ENCODE measurements around the gene DDI2. TPM values are rescaled to one million over a fixed set of nuclear protein-coding genes. Genes with fewer than 3 reads are reported as not detected.

The DDI2 gene
- polyA plus RNA-seq, 1 donor from 2014 or later: 3.8 TPM

DNA sequence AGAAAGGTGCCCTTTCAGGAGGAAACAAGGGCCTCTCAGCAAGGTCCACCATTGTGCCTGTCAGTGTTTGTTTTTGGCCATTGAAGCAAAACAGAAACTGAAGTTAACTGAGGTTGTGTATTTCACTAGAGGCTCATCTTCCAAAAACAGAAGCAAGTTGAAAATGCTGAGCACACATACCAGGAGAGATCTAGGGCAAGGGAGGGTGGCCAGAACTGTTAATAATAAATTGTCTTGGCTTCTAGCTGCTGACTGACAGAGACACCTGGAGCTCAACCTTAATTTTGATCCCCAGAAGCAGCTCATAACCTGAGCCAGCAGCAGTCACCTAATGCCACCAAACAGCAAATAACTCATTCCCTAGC is 37.6 kb upstream of the DDI2 start:
- Histone ChIP-seq H3K27me3 (ENCODE audit: insufficient read depth, low read depth, low read length) (peaks cover 4% of the 10 kb centered on the region), H3K9me3 (ENCODE audit: low read length) (no peaks in the 10 kb centered on the region), H3K9ac (ENCODE audit: low read length) (no peak overlapping the region), H3K36me3 (ENCODE audit: insufficient read depth, low read length) (peaks cover 5% of the 10 kb centered on the region), H3K9me2 (ENCODE audit: insufficient read depth, low read length) (no peaks in the 10 kb centered on the region), H4K20me1 (ENCODE audit: insufficient read depth) (no peaks in the 10 kb centered on the region), H3K27ac (ENCODE audit: low read length) (no peak overlapping the region), H3F3A (ENCODE audit: insufficient read depth, low read length, poor library complexity, severe bottlenecking) (no peaks in the 10 kb centered on the region), H3K79me2 (replicated peaks; ENCODE audit: insufficient read depth, low read length) (no peaks in the 10 kb centered on the region), H3K4me3 (ENCODE audit: low read length) (no peak overlapping the region), H3K4me2 (ENCODE audit: low read length) (no peak overlapping the region), H2AFZ (ENCODE audit: low read depth, low read length) (no peak overlapping the region)
- TF ChIP-seq TAF1 (IDR thresholded peaks at IDR 0.05; ENCODE audit: low read depth): no peak
- TF ChIP-seq, protein P1, sequence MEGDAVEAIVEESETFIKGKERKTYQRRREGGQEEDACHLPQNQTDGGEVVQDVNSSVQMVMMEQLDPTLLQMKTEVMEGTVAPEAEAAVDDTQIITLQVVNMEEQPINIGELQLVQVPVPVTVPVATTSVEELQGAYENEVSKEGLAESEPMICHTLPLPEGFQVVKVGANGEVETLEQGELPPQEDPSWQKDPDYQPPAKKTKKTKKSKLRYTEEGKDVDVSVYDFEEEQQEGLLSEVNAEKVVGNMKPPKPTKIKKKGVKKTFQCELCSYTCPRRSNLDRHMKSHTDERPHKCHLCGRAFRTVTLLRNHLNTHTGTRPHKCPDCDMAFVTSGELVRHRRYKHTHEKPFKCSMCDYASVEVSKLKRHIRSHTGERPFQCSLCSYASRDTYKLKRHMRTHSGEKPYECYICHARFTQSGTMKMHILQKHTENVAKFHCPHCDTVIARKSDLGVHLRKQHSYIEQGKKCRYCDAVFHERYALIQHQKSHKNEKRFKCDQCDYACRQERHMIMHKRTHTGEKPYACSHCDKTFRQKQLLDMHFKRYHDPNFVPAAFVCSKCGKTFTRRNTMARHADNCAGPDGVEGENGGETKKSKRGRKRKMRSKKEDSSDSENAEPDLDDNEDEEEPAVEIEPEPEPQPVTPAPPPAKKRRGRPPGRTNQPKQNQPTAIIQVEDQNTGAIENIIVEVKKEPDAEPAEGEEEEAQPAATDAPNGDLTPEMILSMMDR (IDR thresholded peaks at IDR 0.05; ENCODE audit: poor library complexity, severe bottlenecking): no peak
- TF ChIP-seq, protein P2, sequence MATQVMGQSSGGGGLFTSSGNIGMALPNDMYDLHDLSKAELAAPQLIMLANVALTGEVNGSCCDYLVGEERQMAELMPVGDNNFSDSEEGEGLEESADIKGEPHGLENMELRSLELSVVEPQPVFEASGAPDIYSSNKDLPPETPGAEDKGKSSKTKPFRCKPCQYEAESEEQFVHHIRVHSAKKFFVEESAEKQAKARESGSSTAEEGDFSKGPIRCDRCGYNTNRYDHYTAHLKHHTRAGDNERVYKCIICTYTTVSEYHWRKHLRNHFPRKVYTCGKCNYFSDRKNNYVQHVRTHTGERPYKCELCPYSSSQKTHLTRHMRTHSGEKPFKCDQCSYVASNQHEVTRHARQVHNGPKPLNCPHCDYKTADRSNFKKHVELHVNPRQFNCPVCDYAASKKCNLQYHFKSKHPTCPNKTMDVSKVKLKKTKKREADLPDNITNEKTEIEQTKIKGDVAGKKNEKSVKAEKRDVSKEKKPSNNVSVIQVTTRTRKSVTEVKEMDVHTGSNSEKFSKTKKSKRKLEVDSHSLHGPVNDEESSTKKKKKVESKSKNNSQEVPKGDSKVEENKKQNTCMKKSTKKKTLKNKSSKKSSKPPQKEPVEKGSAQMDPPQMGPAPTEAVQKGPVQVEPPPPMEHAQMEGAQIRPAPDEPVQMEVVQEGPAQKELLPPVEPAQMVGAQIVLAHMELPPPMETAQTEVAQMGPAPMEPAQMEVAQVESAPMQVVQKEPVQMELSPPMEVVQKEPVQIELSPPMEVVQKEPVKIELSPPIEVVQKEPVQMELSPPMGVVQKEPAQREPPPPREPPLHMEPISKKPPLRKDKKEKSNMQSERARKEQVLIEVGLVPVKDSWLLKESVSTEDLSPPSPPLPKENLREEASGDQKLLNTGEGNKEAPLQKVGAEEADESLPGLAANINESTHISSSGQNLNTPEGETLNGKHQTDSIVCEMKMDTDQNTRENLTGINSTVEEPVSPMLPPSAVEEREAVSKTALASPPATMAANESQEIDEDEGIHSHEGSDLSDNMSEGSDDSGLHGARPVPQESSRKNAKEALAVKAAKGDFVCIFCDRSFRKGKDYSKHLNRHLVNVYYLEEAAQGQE (IDR thresholded peaks at IDR 0.05; ENCODE audit: borderline replicate concordance): no peak
- no peak for TF ChIP-seq POLR2AphosphoS5 (IDR thresholded peaks at IDR 0.05)
- TF ChIP-seq RAD21 (conservative IDR thresholded peaks at IDR 0.05): no peak
- TF ChIP-seq SMC3 (conservative IDR thresholded peaks at IDR 0.05; ENCODE audit: poor library complexity): no peak
- no peak for TF ChIP-seq EP300 (conservative IDR thresholded peaks at IDR 0.05; ENCODE audit: poor library complexity, severe bottlenecking)
- TF ChIP-seq EZH2 (IDR thresholded peaks at IDR 0.05; ENCODE audit: borderline replicate concordance, insufficient read depth, low read length, poor library complexity, severe bottlenecking): no peak
- no peak for TF ChIP-seq MXI1 (conservative IDR thresholded peaks at IDR 0.05; ENCODE audit: poor library complexity, severe bottlenecking)

DNA sequence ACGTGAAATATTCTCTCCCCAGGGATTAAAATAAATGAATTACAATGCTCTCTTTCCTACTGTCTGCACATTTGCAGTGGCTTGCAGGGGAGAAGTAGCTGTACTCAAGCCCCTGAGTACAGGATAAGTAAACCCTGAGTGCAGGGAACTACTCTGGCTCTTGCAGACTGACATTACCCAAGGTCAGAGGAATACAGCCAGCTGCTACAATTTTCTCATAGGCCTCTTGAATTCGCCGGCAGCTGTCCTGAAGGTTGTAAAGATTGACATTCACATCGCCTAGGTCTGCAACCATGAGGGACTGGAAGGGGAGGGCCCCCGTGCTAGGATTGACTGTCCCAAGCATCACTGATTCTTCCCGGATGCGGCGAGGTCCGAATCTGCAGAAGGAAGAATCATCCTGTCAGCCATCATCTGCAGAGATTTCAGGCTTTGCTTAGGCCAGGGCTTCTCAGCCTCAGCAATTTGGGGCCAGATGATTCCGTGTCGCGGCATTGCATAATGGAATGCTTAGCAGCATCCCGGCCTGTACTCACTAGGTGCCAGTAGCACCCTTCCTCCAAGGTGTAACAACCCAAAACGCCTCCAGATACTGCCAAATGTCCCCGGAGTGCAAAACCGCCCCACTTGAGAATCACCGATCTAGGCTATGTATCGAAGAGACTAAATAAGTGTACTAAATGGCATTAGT is 34.1 kb upstream of the DDI2 start:
- Histone ChIP-seq H3K27me3 (ENCODE audit: insufficient read depth, low read depth, low read length) (peaks cover 13% of the 10 kb centered on the region), H3K4me2 (ENCODE audit: low read length) (no peak overlapping the region), H2AFZ (ENCODE audit: low read depth, low read length) (no peak overlapping the region), H3K36me3 (ENCODE audit: insufficient read depth, low read length) (no peaks in the 10 kb centered on the region), H3K27ac (ENCODE audit: low read length) (no peak overlapping the region), H3K9me3 (ENCODE audit: low read length) (no peaks in the 10 kb centered on the region), H3F3A (ENCODE audit: insufficient read depth, low read length, poor library complexity, severe bottlenecking) (no peaks in the 10 kb centered on the region), H4K20me1 (ENCODE audit: insufficient read depth) (no peaks in the 10 kb centered on the region), H3K9ac (ENCODE audit: low read length) (no peak overlapping the region), H3K4me3 (ENCODE audit: low read length) (no peak overlapping the region), H3K79me2 (replicated peaks; ENCODE audit: insufficient read depth, low read length) (no peaks in the 10 kb centered on the region), H3K9me2 (ENCODE audit: insufficient read depth, low read length) (no peaks in the 10 kb centered on the region)
- no peak for TF ChIP-seq SMC3 (conservative IDR thresholded peaks at IDR 0.05; ENCODE audit: poor library complexity)
- TF ChIP-seq, protein P1 (IDR thresholded peaks at IDR 0.05; ENCODE audit: poor library complexity, severe bottlenecking): no peak
- no peak for TF ChIP-seq EZH2 (IDR thresholded peaks at IDR 0.05; ENCODE audit: borderline replicate concordance, insufficient read depth, low read length, poor library complexity, severe bottlenecking)
- TF ChIP-seq, protein P2 (IDR thresholded peaks at IDR 0.05; ENCODE audit: borderline replicate concordance): no peak
- TF ChIP-seq EP300 (conservative IDR thresholded peaks at IDR 0.05; ENCODE audit: poor library complexity, severe bottlenecking): no peak
- no peak for TF ChIP-seq MXI1 (conservative IDR thresholded peaks at IDR 0.05; ENCODE audit: poor library complexity, severe bottlenecking)
- TF ChIP-seq RAD21 (conservative IDR thresholded peaks at IDR 0.05): no peak
- TF ChIP-seq POLR2AphosphoS5 (IDR thresholded peaks at IDR 0.05): no peak
- no peak for TF ChIP-seq TAF1 (IDR thresholded peaks at IDR 0.05; ENCODE audit: low read depth)

Data from neural cell (in vitro differentiated cells).